Smooth muscle cell (in vitro differentiated cells): ENCODE results near the gene TRIM58. TPM values are rescaled to one million over a fixed set of nuclear protein-coding genes. Genes with fewer than 3 reads are reported as not detected.

Experiments used
- DNase-seq: peaks from one replicate; lab custom pipeline; 2025; ENCODE audit not compliant: unreplicated experiment; lab: John Stamatoyannopoulos, UW
- H2AFZ ChIP-seq: fragments of 200-600 bp; sonication (generic); 2 replicates; pipeline ENCODE4 v1.6.0; 2016; ENCODE audit warnings: antibody characterized with exemption, low read depth, mild to moderate bottlenecking
- H3F3A ChIP-seq: fragments of 200-600 bp; sonication (generic); 2 replicates; pipeline ENCODE4 v1.6.0; 2017; ENCODE audit warnings: antibody characterized with exemption, low read depth
- H3K27ac ChIP-seq: fragments of 200-600 bp; sonication (generic); 2 replicates; pipeline ENCODE4 v1.5.1; 2016; ENCODE audit warnings: low read depth, mild to moderate bottlenecking
- H3K27me3 ChIP-seq: fragments of 200-600 bp; sonication (generic); 2 replicates; pipeline ENCODE4 v1.6.1; 2016; ENCODE audit warnings: low read depth, mild to moderate bottlenecking
- H3K36me3 ChIP-seq: fragments of 200-600 bp; sonication (generic); 2 replicates; pipeline ENCODE4 v1.5.1; 2016; ENCODE audit warnings: low read depth
- H3K4me1 ChIP-seq: fragments of 200-600 bp; sonication (generic); 2 replicates; pipeline ENCODE4 v1.5.1; 2016; ENCODE audit warnings: low read depth
- H3K4me2 ChIP-seq: fragments of 200-600 bp; sonication (generic); 2 replicates; pipeline ENCODE4 v1.6.0; 2016; ENCODE audit warnings: mild to moderate bottlenecking
- H3K4me3 ChIP-seq: fragments of 200-600 bp; sonication (generic); 2 replicates; pipeline ENCODE4 v1.5.1; 2016; ENCODE audit warnings: mild to moderate bottlenecking
- H3K79me2 ChIP-seq: fragments of 200-600 bp; sonication (generic); 2 replicates; pipeline ENCODE4 v1.6.0; 2016; ENCODE audit warnings: low read depth, mild to moderate bottlenecking
- H3K9ac ChIP-seq: fragments of 200-600 bp; sonication (generic); 2 replicates; pipeline ENCODE4 v1.6.0; 2016; ENCODE audit warnings: low read depth
- H3K9me3 ChIP-seq: fragments of 200-600 bp; sonication (generic); replicated peaks from 2 replicates; pipeline ENCODE4 v1.5.1; 2016; ENCODE audit warnings: low read depth
- H4K20me1 ChIP-seq: fragments of 200-600 bp; sonication (generic); 2 replicates; pipeline ENCODE4 v1.6.0; 2016; ENCODE audit warnings: low read depth
- CTCF ChIP-seq: fragments of 200-600 bp; sonication (generic); IDR thresholded peaks from 2 replicates; pipeline ENCODE4 v1.5.1; 2017; ENCODE audit warnings: borderline replicate concordance, mild to moderate bottlenecking, antibody characterized with exemption; ENCODE audit not compliant: insufficient read depth, poor library complexity, severe bottlenecking
- WGBS: methylation state at CpG from one replicate; pipeline ENCODE4 v1.1.7; 2016; ENCODE audit warnings: low lambda C conversion rate; 5-methylcytosine and 5-hydroxymethylcytosine counted together
- polyA plus RNA-seq: library from polyadenylated mRNA; unstranded; fragments of >200 nt; fragmentation: Nextera tagmentation; extraction: Ambion mirVana; gene quantifications from 2 replicates; pipeline ENCODE4 v1.2.1, GENCODE V29; 2016
- total RNA-seq: library from RNA; depleted of rRNA; stranded (reverse); fragments of >200 nt; gene quantifications from 2 replicates; pipeline ENCODE4 v1.2.3, GENCODE V29; 2014

Gene TRIM58
- total RNA-seq (not detected in 2 replicates), polyA plus RNA-seq (0.37 TPM in 1 of 2 replicates, not detected in the other)

GRCh38 chr1:247857069-247857984 lies at the start of gene TRIM58:
TRIM58 (plus strand) TSS chr1:247857187; CDS start chr1:247857247, 60 bp downstream.
- no peak for DNase-seq
- Histone ChIP-seq H3K36me3 (no peaks in the 10 kb centered on the region), H3K9me3 (peaks cover 3% of the 10 kb centered on the region), H3K9ac (no peak within 1 kb of the TSS), H3K4me1 (no peaks in the 10 kb centered on the region), H3K27ac (no peak within 1 kb of the TSS), H3K4me3 (no peak within 1 kb of the TSS), H3K79me2 (no peaks in the 10 kb centered on the region), H2AFZ (no peak within 1 kb of the TSS), H4K20me1 (no peaks in the 10 kb centered on the region), H3K4me2 (no peak within 1 kb of the TSS), H3F3A (no peaks in the 10 kb centered on the region), H3K27me3 (no peaks in the 10 kb centered on the region)
- 95% methylated on average over 53 of the region's 109 CpGs for WGBS
- TF ChIP-seq CTCF, result no peak

- Histone ChIP-seq H3K9me3 (no peaks in the 10 kb centered on the region), H3K36me3 (no peaks in the 10 kb centered on the region), H3K79me2 (no peaks in the 10 kb centered on the region), H2AFZ (no peak overlapping the region), H3K27me3 (no peaks in the 10 kb centered on the region), H3K4me1 (no peaks in the 10 kb centered on the region), H3K27ac (no peak overlapping the region), H3K9ac (no peak overlapping the region), H4K20me1 (no peaks in the 10 kb centered on the region), H3K4me3 (no peak overlapping the region), H3F3A (no peaks in the 10 kb centered on the region), H3K4me2 (no peak overlapping the region)
- TF ChIP-seq CTCF, result no peak
- no peak for DNase-seq
- 33% methylated on average over 2 of the region's 2 CpGs for WGBS
Observed at GRCh38 chr1:247812637-247813036, 44.4 kb upstream of the TRIM58 start.

GRCh38 chr1:247822060-247822459 lies 34.9 kb upstream of the TRIM58 start:
- Histone ChIP-seq H3K4me1 (no peaks in the 10 kb centered on the region), H3K36me3 (no peaks in the 10 kb centered on the region), H3K4me2 (no peak overlapping the region), H2AFZ (no peak overlapping the region), H3K79me2 (no peaks in the 10 kb centered on the region), H3K27me3 (no peaks in the 10 kb centered on the region), H3K9ac (no peak overlapping the region), H4K20me1 (no peaks in the 10 kb centered on the region), H3K27ac (no peak overlapping the region), H3F3A (no peaks in the 10 kb centered on the region), H3K9me3 (peaks cover 5% of the 10 kb centered on the region), H3K4me3 (no peak overlapping the region)
- no peak for TF ChIP-seq CTCF
- no peak for DNase-seq
- WGBS, result 100% methylated on average over 1 of the region's 2 CpGs
